HG02763 (cell line): ENCODE data around the gene TGFA.
A peak's percentile ranks its signal among the peaks of the same experiment; 100 is the strongest.

Experiments used
- ATAC-seq: cut with Tn5 transposase; IDR thresholded peaks from one replicate; pipeline ENCODE4 v1.9.1; 2021; ENCODE audit warnings: mild to moderate bottlenecking, moderate library complexity; ENCODE audit not compliant: unreplicated experiment

The TGFA gene

DNA sequence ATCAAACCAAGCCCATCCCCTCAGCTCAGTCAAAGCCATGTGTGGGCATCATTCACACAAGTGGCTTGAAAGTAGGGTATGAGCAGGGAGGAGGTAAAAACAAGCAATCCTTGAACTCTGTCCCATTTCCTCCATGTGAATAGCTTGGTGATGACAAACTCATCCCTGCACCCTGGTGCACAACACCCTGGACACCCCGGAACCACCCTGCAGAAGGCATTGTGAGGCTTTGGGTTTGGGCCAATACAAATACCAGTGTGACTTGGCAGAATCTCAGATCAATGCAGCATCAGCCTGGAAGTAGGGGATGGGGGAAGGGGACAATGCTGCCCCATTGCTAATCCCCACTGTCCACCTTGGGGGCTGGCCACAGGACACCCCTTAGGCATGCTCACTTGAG lies 28.6 kb downstream of the TGFA start:
- ATAC-seq: no peak

DNA sequence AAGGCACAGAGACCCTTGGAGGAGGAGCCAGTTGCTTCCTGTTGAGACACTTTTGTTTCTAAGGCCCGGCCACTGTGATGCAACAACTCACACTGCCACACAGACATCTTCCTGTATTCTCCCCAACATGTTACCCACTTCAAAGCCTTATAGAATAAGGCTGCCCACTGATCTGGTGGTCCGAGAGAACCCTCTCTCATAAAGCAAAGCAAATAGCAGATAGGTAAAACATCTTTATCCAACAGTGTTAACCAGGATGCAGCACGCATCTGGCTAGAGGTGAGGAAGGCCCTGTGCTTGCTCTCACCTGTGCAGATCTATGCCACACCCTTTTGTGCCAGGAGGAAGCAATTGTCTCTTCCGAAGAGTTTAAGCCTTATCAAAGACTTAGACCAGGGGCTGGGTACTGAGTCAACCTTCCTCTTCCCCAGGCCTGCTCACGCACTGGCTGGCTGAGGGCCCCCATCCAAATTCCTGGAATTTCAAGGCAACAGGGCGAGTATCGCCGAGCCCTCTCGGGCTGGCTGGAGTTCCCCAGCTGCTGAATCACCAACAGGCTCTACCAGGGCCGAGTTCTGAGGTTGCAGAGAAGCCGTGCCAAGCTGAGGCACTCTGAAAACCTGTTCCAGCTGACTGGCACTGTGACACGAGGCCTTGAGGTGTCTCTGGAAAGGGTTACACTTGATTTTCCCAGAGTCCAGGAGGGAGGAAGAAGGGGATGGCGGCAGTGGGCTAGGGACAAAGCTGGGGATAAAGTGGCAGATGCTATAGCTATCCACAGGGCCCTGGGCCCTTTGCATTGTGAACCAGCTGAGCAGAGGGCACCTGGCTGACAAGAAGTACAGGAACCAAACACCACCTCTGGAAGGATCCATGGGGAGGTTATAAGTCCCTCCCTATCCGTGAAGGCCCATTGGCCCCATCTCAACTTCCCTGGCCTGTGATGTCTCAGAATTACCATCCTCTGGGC lies 29.3 kb downstream of the TGFA start:
- no peak for ATAC-seq

DNA sequence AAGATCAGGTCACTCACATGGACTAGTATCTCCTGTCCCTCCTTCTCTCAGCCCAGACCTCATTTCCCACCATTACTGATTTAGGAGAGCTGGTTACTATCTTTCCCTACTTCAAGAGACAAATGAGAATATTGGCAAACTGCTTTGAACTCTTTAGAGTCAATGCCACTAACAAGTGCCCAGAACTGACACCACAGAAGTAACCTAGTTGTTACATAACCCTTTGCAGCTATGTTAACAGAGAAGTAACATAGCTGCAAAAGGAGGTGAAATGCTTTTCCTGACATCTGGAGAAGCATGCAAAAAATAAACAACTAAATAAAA lies 30.0 kb downstream of the TGFA start:
- ATAC-seq: no peak

DNA sequence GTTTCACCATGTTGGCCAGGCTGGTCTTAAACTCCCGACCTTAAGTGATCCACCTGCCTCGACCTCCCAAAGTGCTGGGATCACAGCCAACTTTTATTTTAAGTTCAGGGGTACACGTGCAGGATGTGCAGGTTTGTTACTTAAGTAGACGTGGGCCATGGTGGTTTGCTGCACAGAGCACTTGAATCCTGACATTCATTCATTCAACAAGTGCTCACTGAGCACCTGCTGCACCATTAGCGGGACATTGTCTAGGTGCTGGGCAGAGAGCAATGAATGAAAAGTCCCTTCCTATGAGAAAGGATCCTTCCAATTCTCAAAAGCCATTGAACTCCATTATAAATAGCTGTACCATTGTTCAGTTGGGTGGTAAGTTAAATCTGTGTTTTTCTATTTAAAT lies 31.0 kb downstream of the TGFA start:
- ATAC-seq: no peak

DNA sequence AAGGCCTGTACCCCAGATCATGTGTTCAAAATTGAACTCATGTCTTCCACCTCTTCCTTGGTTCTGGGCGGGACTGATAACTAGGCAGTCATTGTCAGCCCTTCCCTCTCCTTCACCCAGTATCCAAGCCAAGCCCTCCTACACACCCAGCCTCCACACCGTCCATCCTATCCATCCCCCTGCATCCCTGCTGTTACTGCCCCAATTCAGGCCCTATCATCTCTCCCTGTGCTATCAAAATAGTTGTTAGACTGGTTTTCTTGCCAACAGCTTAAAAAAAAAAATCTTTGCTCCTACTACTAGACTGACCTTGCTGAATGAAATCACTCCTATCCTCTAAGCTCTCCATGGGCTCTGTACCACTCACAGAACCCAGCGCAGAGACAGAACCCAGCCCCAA lies 32.8 kb downstream of the TGFA start:
- no peak for ATAC-seq

DNA sequence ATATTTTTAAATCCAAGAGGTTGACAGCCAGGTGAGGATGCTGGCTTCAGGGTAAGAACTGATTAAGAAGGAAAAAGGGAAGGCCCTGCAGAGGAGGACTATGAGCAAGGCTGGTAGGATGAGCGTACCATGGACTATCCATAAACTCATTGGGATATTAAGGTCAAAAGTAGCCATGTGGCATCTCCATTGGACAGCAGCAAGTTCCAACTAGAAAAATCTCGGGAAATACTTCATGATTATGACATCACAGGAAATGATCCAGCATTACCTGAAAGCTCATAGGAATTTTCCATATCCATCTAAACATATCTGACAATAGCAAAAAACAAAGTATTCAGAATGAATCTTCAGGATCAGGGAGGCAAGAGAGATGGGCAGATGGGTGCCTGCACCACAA lies 34.2 kb downstream of the TGFA start:
- no peak for ATAC-seq

DNA sequence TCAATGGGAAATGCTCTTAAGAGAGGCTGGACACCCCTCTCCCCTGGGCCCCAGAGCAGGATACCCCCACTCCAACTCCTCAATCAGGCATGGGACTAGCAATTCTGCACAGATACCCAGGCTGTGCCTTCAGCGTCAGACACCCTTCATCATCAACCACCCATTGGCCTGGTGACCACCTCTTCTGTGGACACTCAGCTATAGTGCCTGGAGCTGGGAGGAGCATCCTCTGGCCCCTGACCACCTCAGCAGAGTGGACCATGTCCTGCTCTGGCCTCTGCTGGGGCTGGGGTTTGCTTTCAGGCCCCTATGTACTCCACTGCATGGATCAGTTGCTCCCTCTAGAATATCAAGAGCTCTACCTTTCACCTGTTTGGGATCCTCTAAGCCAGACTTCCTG lies 35.1 kb downstream of the TGFA start:
- no peak for ATAC-seq

DNA sequence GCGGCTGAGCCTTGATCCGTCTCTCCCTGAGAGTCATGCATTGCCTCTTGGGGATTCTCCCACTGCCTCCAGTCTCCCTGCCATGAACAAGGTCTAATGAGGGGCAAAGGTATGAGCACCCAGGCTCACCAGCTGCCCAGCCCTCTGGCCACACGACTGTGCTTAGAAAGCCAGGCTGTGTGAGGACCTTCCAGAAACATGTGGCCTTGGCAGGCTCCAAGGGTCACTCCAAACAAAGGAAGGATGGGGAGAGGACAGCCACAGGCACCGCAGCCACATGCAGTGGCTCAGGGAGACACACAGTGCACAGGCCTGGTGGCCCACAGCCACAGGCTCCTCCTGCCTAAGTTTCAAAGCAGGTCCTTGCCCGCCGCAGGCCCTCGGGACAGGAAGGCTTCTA lies 35.8 kb downstream of the TGFA start:
- ATAC-seq: no peak

DNA sequence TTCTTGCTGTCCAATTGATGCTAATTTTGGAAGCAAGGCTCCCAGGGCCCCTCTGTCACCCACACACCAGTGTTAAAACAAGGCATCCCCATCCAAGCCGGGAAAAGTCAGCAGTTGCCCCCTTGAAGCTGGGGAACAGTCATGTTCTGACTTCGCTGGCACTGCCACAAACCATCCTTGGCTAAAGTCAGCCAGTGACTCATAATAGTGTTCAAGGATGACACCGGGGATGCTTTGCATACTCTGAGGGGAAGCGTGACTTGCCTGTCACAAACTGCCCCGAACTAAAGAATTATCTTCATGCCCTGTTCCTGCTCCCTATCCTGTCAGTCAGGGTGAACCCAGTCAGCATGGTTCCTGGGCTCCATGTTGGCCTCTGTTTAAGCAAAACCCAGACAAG lies 37.0 kb downstream of the TGFA start:
- peak; percentile 86 for ATAC-seq

DNA sequence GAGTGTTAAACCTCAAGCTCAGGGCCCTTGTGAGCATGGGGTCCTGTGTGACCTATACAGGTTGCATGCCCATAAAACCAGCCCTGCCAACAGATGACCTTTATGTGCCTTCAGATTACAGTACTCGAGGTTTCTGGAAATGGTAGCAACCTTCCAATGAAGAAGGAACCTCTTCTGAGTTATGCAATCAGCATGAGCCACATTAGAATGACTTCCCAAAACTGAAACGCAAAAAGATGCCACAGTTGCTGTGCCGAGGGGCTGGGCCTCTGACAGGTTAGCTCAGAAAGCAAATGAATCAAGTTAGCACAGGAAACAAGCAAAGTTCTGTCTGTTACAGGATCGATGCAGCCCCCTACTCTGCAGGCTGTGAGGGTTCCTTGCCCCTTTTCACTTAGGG lies 37.7 kb downstream of the TGFA start:
- no peak for ATAC-seq

DNA sequence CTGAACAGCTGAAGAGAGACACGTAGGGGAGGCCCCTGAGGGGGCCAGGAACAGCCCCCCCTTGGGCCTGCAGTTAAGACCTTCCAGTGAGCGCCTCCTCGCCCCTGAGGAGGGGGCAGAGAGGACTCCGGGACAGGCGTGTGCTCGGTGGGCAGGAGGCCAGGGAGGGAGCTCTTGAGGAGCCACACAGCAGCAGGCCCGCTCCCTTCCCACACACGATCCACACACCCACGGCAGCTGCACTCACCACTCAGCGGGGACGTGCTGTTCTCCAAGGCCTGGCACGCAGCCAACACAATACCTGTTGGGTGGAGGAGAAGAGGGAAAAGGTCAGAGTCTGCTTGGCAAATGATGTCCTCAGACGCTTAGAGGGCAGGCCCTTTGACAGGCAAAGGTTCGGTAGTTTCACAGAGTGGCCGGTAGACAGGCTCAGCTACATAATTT lies 39.0 kb downstream of the TGFA start:
- no peak for ATAC-seq

DNA sequence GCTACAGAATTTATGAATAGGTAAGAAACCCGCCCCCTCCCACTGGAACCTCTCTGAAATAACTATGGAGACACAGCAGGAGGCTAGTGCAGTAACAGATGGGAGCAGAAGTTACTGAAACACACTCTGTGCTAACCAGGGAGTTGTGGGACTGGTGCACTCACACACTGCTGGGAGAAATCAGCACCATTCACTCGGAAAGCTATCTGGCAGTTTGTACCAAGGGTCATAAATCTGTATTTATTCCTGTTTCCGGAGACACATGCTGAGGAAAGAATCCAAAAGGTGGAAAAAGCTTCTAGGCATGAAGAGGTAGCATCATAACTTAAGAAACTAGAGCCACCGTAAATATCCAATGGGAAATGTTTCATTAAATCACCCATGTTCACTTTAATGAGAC lies 39.9 kb downstream of the TGFA start:
- ATAC-seq: no peak

DNA sequence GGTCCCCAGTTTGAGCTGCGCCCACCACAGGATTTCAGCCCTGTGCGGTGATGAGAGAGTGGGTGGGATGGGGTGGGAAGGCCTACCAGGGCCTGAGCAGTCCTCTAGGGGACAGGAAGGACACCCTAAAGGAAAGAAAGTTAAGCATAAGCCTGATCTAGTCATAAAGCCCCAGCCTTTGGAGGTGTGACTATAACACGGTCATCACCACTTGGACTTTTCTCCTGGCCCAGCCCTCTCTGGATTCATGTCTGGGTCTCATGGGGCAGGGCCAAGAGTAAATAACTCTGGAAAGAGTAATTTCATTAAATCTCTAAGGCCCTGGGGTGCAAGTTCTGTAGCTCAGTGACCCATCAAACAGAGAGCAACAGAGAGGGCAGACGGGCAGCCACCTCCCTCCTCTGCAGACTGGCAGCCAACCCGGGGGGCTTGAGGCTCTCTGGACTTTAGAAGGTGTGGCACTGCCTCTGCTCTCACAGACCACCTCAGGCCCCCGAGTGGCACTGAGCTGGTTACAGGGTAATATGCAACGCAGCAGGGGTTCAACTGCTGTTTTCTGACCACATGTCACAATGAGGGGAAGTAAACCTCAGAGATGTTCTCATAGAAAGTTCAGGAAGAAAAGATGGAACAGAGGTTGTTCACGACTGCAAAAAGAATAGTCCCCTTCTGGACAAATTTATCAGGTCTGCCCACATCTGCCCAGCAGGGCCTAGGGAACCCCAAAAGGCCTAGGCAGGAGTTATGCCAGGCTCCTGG lies 41.5 kb downstream of the TGFA start:
- ATAC-seq: no peak

DNA sequence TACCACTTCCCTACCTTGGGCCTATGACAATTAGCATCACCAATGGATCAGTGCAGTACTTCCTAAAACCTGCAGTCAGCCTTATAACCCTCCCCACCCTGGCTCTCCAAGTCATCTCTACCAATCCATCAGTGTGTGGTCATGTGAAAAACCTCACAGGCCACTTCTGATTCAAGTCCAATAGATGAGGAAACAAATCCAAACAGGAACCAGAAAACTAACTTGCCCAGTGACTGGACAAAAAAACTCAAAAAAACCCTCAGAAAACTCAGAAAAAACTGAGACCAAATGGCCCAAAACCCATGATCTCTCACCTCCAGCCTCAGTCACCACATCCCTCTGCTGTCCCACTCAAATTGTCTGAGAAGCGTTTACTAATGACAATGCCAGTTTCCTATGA lies 43.3 kb downstream of the TGFA start:
- ATAC-seq: no peak

DNA sequence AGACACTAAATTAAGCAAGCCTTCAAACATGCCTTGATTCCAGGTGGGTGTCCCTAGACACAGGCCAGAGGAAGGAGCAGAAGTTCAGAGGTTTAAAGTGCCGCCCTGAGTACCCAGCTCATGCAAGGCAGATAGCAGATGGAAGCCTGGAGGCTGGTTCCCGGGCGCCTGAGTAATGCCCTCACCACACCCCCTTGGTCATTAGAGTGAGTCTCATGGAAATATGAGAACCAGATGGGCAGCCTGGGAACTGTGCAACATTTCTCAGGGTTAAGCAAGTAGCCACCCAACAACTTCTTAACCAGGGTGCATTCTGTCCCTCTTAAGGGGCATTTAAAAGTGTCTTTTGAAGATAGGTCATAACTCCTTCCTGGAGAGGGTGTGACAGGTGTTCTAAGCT lies 44.1 kb downstream of the TGFA start:
- ATAC-seq: no peak

DNA sequence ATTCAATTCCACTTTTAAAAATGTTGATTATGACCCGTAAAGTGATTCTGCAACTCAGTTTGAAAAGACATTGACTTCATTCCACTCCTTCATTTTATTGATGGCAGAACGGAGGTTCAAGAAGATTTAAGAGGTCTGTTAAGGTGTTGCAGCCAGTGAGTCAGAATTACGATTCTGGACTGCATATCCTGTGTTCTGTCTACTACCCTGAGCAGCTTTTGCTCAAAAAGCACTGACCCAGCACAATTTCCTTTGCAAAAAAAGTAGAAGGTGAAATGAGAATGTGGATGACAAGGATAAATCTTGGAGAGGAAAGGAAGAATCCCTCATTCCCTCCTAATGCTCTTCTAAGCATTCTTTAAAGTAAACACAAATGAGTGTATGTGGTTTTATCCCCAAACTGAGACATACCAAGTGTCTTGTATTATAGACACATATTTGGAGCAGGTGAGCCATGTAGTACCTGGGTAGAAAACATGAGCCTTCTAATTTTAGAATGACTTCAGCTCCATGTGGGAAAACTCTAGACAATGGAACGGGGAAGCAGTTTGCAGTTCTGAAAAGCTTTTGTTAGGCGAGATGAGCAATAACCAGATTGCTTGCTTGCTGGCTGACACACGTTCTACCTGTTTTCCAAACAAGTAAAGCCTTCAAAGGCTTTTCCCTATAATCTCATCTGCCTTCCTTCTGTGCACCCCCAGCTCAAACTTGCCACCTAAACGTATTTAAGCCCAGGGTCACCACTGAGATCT lies 44.7 kb downstream of the TGFA start:
- ATAC-seq: no peak

DNA sequence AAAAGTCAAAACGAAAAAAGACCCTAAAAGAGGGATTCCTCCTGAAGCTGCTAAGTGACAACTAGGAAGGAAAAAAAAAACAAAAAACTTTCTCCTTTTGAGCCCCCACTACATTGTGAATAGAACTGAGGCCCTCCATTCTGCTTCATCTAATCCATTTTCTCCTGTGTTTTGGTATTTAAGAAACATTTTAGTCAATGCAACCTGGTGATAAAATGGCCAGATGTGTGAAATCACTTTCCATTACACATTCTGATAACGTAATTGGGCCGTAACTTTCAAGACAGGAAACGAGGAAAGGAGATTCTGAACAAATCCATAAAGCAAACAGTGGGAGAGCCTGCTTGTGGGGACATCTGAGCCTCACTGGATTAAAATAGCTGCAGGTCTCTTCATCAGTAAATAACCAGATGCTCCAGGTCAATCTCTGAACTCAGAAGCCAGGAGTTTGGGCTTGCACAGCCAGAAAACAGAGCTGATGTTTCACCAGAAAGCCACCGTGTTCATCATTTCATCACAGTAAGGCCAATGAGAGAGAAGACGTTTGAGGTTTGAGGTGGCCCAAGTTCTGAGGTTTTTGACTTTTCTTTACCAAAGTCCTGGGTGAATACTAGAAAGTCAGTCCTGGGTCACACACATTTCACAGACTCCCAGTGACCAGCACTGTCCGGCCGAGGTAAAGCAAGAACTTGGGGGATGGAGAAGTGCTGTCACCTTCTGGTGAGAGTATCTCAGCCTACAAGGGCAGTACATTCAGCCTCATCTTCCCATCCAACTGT lies 47.8 kb downstream of the TGFA start:
- no peak for ATAC-seq

DNA sequence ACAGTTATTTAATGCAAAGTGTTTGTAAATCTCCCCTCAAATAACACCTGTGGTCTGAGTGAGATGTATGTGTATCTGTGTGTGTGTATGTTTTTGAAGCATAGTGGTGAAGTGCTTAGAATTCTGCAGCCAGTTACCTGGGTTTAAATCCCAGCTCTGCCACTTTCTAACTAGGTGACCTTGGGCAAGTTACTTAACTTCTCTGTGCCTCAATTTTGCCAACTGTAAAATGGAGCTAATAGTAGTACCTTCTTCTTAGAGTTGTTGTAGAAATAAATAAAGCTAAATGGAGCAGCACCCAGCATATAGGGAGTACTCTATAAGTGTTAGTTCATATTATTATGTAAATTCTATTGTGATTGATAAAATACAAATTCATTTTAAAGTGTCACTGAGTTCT lies 48.9 kb downstream of the TGFA start:
- no peak for ATAC-seq

DNA sequence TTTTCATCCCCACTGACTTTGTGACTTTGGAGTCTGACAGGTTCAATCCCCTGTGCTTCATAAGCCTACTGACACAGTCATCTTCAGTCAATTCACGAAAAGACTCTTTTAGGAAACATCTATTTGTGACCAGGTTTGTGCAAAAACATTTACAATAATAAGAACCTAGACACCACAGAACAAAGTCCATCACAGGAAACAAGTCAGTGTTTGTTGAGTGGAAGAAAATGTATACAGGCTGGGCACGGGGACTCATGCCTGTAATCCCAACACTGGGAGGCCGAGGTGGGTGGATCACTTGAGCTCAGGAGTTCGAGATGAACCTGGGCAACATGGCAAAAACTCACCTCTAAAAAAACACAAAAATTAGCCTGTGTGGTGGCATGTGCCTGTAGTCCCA lies 49.7 kb downstream of the TGFA start:
- ATAC-seq: no peak

DNA sequence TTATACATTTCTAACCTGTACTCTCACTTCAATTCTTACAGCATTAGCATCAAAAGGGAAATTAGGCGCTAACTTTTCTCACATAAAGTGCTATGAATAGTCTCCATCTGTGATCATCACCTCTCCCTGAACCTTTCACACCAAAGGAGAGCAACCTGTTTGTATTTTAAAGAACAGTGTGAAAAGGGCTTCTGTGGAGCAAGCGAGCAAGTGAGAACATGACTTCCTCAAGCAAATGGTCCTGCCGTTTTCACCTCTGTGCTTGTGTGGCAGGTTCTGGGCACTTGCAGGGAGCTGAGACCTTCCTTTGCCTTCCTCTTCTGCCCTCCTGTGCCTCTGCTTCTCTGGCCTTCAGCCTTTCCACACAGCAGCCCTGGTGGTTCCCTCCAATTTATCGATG lies 51.9 kb downstream of the TGFA start:
- no peak for ATAC-seq

DNA sequence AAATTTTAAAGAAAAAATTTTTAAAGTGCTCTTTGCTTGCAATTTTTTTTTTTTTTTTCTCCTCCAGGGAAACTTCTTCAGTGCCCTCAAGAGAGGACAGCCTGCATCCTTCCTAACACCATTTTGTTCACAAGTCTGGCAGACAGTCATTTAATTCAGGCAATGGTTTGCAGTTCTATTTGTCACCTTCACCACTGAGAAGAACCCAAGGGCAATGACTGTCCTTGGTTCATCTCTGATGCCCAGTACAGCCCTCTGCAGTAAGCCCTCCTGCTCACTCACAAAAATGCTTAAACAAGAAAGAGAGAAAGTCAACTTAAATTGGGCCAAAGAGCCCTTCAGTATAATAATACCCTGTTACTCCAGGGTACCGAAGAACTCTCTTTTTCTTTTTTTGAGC lies 52.4 kb downstream of the TGFA start:
- ATAC-seq: no peak
